Measurements from ENCODE around the gene SFPQ.
"Not testable (repeated sequence)": the region's sequence is repeated elsewhere in the genome, so short reads cannot be mapped to it uniquely, and the experiment has no call there.

Gene SFPQ

DNA sequence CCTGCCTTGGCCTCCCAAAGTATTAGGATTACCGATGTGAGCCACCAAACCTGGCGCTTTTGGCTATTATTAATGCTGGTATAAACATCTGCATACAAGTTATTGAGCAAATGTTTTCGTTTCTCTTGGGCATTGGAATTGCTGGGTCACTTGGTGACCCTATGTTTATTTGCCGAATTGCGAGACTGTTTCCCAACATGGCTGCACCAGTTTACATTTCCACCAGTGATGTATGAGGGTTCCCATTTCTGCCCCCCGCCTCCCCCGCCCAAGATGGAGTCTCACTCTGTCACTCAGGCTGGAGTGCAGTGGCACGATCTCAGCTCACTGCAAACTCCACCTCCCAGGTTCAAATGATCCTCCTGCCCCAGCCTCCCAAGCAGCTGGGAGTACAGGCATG lies 20.9 kb downstream of the SFPQ start:
- TF ChIP-seq, protein P1, sequence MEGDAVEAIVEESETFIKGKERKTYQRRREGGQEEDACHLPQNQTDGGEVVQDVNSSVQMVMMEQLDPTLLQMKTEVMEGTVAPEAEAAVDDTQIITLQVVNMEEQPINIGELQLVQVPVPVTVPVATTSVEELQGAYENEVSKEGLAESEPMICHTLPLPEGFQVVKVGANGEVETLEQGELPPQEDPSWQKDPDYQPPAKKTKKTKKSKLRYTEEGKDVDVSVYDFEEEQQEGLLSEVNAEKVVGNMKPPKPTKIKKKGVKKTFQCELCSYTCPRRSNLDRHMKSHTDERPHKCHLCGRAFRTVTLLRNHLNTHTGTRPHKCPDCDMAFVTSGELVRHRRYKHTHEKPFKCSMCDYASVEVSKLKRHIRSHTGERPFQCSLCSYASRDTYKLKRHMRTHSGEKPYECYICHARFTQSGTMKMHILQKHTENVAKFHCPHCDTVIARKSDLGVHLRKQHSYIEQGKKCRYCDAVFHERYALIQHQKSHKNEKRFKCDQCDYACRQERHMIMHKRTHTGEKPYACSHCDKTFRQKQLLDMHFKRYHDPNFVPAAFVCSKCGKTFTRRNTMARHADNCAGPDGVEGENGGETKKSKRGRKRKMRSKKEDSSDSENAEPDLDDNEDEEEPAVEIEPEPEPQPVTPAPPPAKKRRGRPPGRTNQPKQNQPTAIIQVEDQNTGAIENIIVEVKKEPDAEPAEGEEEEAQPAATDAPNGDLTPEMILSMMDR (IDR thresholded peaks at IDR 0.05; ENCODE audit: borderline replicate concordance, extremely low read depth, low read length, poor library complexity, severe bottlenecking), result no peak
- no peak for TF ChIP-seq EZH2 (IDR thresholded peaks at IDR 0.05; ENCODE audit: borderline replicate concordance, low read depth, low read length, severe bottlenecking)
- Histone ChIP-seq H4K20me1 (ENCODE audit: insufficient read depth, low read length) (peaks cover 18% of the 10 kb centered on the region; the same call in 1 of the 2 replicates), H3K4me2 (ENCODE audit: insufficient read depth, low read length) (no peak overlapping the region), H3K27me3 (ENCODE audit: insufficient read depth, low read length, poor library complexity) (no peaks in the 10 kb centered on the region), H3K79me2 (ENCODE audit: insufficient read depth, low read length) (no peaks in the 10 kb centered on the region), H3K9ac (ENCODE audit: low read depth, low read length) (no peak overlapping the region), H2AFZ (ENCODE audit: low read depth, low read length) (no peak overlapping the region), H3K27ac (ENCODE audit: low read length) (no peak overlapping the region), H3K4me3 (ENCODE audit: low read depth in 1 of 2, low read length in 2 of 2) (no peak overlapping the region), H3K9me3 (ENCODE audit: insufficient read depth, low read length, severe bottlenecking) (no peaks in the 10 kb centered on the region), H3K36me3 (ENCODE audit: insufficient read depth, low read length) (peaks cover 15% of the 10 kb centered on the region), H3K4me1 (ENCODE audit: insufficient read depth, low read length) (no peaks in the 10 kb centered on the region)
- ATAC-seq (ENCODE audit: insufficient read depth, low read depth) (no peak), DNase-seq (no peak)

DNA sequence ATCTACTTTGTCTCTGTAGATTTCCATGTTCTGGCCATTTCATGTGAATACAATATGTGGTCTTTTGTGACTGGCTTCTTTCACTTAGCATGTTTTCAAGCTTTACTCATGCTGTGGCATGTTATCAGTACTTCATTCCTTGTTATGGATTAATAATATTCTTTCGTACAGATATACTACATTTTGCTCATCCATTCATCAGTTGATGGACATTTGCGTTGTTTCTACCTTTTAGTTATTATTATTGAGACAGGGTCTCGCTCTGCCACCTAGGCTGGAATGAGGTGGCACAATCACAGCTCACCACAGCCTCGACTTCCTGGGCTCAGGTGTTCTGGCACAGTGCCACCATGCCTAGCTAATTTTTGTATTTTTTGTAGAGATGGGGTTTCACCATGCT lies 21.4 kb downstream of the SFPQ start:
- H3K27ac ChIP-seq (ENCODE audit: low read length), result no peak overlapping the region
- no peak overlapping the region for H2AFZ ChIP-seq (ENCODE audit: low read depth, low read length)
- peaks cover 16% of the 10 kb centered on the region; the same call in 1 of the 2 replicates for H4K20me1 ChIP-seq (ENCODE audit: insufficient read depth, low read length)
- ATAC-seq (ENCODE audit: insufficient read depth, low read depth) (no peak), DNase-seq (no peak)
- H3K4me3 ChIP-seq (ENCODE audit: low read depth in 1 of 2, low read length in 2 of 2), result no peak overlapping the region
- H3K4me2 ChIP-seq (ENCODE audit: insufficient read depth, low read length), result no peak overlapping the region
- no peaks in the 10 kb centered on the region for H3K4me1 ChIP-seq (ENCODE audit: insufficient read depth, low read length)
- TF ChIP-seq, protein P1 (IDR thresholded peaks at IDR 0.05; ENCODE audit: borderline replicate concordance, extremely low read depth, low read length, poor library complexity, severe bottlenecking), result no peak
- no peak for TF ChIP-seq EZH2 (IDR thresholded peaks at IDR 0.05; ENCODE audit: borderline replicate concordance, low read depth, low read length, severe bottlenecking)
- H3K9me3 ChIP-seq (ENCODE audit: insufficient read depth, low read length, severe bottlenecking), result no peaks in the 10 kb centered on the region
- H3K79me2 ChIP-seq (ENCODE audit: insufficient read depth, low read length), result no peaks in the 10 kb centered on the region
- no peaks in the 10 kb centered on the region for H3K27me3 ChIP-seq (ENCODE audit: insufficient read depth, low read length, poor library complexity)
- H3K9ac ChIP-seq (ENCODE audit: low read depth, low read length), result no peak overlapping the region
- H3K36me3 ChIP-seq (ENCODE audit: insufficient read depth, low read length), result peaks cover 11% of the 10 kb centered on the region

DNA sequence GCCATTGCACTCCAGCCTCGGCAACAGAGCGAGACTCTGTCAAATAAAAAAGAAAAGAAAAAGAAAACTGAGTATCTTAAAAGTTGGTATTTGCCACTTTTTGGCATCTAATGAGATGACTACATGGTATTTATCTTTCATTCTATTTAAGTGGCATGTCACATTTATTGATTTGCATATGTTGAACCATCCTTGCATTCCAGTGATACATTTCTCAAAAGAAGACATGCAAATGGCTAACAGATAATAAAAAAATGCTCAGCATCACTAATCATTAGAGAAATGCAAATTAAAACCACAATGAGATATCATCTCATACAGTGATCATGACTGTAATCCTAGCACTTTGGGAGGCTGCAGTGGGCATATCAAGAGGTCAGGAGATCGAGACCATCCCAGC lies 28.1 kb downstream of the SFPQ start:
- 0 out of 2 replicates have a peak, but pooled peaks cover 4% of the 10 kb centered on the region for H3K4me1 ChIP-seq (ENCODE audit: insufficient read depth, low read length)
- no peaks in the 10 kb centered on the region for H3K79me2 ChIP-seq (ENCODE audit: insufficient read depth, low read length)
- no peaks in the 10 kb centered on the region for H3K27me3 ChIP-seq (ENCODE audit: insufficient read depth, low read length, poor library complexity)
- H3K4me2 ChIP-seq (ENCODE audit: insufficient read depth, low read length), result no peak overlapping the region
- H3K4me3 ChIP-seq (ENCODE audit: low read depth in 1 of 2, low read length in 2 of 2), result no peak overlapping the region
- H3K9ac ChIP-seq (ENCODE audit: low read depth, low read length), result no peak overlapping the region
- H3K27ac ChIP-seq (ENCODE audit: low read length), result no peak overlapping the region
- H2AFZ ChIP-seq (ENCODE audit: low read depth, low read length), result no peak overlapping the region
- H3K9me3 ChIP-seq (ENCODE audit: insufficient read depth, low read length, severe bottlenecking), result peaks cover 12% of the 10 kb centered on the region
- no peak for ATAC-seq (ENCODE audit: insufficient read depth, low read depth)
- H4K20me1 ChIP-seq (ENCODE audit: insufficient read depth, low read length), result no peaks in the 10 kb centered on the region
- H3K36me3 ChIP-seq (ENCODE audit: insufficient read depth, low read length), result no peaks in the 10 kb centered on the region
- no peak for TF ChIP-seq EZH2 (IDR thresholded peaks at IDR 0.05; ENCODE audit: borderline replicate concordance, low read depth, low read length, severe bottlenecking)
- TF ChIP-seq, protein P1 (IDR thresholded peaks at IDR 0.05; ENCODE audit: borderline replicate concordance, extremely low read depth, low read length, poor library complexity, severe bottlenecking), result no peak
- DNase-seq, result no peak

DNA sequence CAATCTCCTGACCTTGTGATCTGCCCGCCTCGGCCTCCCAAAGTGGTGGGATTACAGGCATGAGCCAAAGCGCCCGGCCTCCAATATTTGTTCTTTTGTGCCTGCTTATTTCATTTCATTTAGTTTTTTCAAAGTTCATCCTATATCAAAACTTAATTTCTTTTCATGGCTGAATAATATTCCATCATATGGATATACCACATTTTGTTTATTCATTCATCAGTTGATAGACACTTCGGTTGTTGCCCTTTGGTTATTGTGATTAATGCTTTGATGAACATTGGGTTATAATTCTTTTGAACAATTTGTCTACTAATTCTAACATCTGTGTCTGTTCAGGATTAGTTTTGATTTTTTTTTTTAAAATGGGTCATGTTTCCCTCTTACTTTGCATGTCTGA lies 41.7 kb downstream of the SFPQ start:
- Histone ChIP-seq H3K4me3 (ENCODE audit: low read depth in 1 of 2, low read length in 2 of 2) (no peak overlapping the region), H3K9ac (ENCODE audit: low read depth, low read length) (no peak overlapping the region), H4K20me1 (ENCODE audit: insufficient read depth, low read length) (no peaks in the 10 kb centered on the region), H2AFZ (ENCODE audit: low read depth, low read length) (no peak overlapping the region), H3K27me3 (ENCODE audit: insufficient read depth, low read length, poor library complexity) (no peaks in the 10 kb centered on the region), H3K4me2 (ENCODE audit: insufficient read depth, low read length) (no peak overlapping the region), H3K27ac (ENCODE audit: low read length) (no peak overlapping the region), H3K9me3 (ENCODE audit: insufficient read depth, low read length, severe bottlenecking) (no peaks in the 10 kb centered on the region), H3K4me1 (ENCODE audit: insufficient read depth, low read length) (no peaks in the 10 kb centered on the region), H3K79me2 (ENCODE audit: insufficient read depth, low read length) (no peaks in the 10 kb centered on the region), H3K36me3 (ENCODE audit: insufficient read depth, low read length) (no peaks in the 10 kb centered on the region)
- ATAC-seq (ENCODE audit: insufficient read depth, low read depth), result no peak
- TF ChIP-seq, protein P1 (IDR thresholded peaks at IDR 0.05; ENCODE audit: borderline replicate concordance, extremely low read depth, low read length, poor library complexity, severe bottlenecking), result no peak
- TF ChIP-seq EZH2 (IDR thresholded peaks at IDR 0.05; ENCODE audit: borderline replicate concordance, low read depth, low read length, severe bottlenecking), result no peak
- no peak for DNase-seq

DNA sequence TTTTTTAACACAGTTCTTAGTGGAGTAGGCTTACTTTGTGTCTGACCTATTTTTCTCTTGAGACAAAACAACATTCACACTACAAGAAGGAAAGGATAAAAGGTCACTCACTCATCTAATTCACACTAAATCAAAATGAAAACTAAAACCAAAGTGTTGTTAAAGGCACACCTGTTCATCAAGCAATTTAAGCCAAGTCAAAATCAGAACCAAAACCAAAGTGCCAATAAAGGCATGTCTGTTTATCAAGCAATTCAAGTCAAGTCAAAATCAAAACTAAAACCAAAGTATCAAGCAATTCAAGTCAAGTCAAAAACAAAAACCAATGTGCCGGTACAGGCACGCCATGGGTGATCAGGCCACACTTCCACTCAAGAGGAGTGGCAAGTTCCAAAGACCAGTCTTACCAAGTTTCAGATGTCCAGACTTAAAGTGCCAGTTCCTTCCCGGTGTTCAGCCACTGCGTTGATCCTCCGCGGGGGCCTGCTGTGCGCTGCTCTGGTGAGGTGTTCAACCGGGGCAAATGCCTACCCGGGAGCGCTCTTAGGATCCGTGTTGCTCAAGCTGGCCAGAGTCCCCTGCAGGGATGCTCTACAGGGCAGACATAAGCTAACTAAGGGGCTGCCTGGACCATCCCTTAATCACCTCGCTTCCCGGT lies 46.9 kb downstream of the SFPQ start:
- H3K9me3 ChIP-seq (ENCODE audit: insufficient read depth, low read length, severe bottlenecking); H2AFZ ChIP-seq (ENCODE audit: low read depth, low read length); H3K9ac ChIP-seq (ENCODE audit: low read depth, low read length); DNase-seq; H3K36me3 ChIP-seq (ENCODE audit: insufficient read depth, low read length); H3K79me2 ChIP-seq (ENCODE audit: insufficient read depth, low read length); H3K4me2 ChIP-seq (ENCODE audit: insufficient read depth, low read length); ATAC-seq (ENCODE audit: insufficient read depth, low read depth); H3K27me3 ChIP-seq (ENCODE audit: insufficient read depth, low read length, poor library complexity); H4K20me1 ChIP-seq (ENCODE audit: insufficient read depth, low read length); H3K27ac ChIP-seq (ENCODE audit: low read length); H3K4me3 ChIP-seq (ENCODE audit: low read depth in 1 of 2, low read length in 2 of 2); H3K4me1 ChIP-seq (ENCODE audit: insufficient read depth, low read length): not testable (repeated sequence)

Measured in DND-41 (cell line).